Skeletal muscle tissue (tissue), 4 donors: ENCODE results near the gene PARD6B. TPM values are rescaled to one million over a fixed set of nuclear protein-coding genes. Genes with fewer than 3 reads are reported as not detected.

ENCODE experiments used
- H3K27ac ChIP-seq: one replicate; pipeline ENCODE4 v1.7.0; 2013; ENCODE audit warnings: mild to moderate bottlenecking, low read depth, low read length, inconsistent platforms
- H3K27me3 ChIP-seq, 3 donors: one replicate each; pipeline ENCODE4 v1.7.0; 2013; ENCODE audit warnings: low read length in 3 of 3; ENCODE audit not compliant: control insufficient read depth in 3 of 3, insufficient read depth in 3 of 3
- H3K36me3 ChIP-seq, 3 donors: one replicate each; pipeline ENCODE4 v1.7.0; 2013; ENCODE audit warnings: low read length in 3 of 3; ENCODE audit not compliant: control insufficient read depth in 3 of 3, insufficient read depth in 3 of 3
- H3K4me1 ChIP-seq, 3 donors: one replicate each; pipeline ENCODE4 v1.7.0; 2013; ENCODE audit warnings: low read length in 3 of 3, mild to moderate bottlenecking in 3 of 3; ENCODE audit not compliant: control insufficient read depth in 3 of 3, insufficient read depth in 3 of 3
- H3K4me3 ChIP-seq, 3 donors: one replicate each; pipeline ENCODE4 v1.7.0; 2013; ENCODE audit warnings: low read length in 3 of 3
- H3K9ac ChIP-seq, 3 donors: one replicate each; pipeline ENCODE4 v1.7.0; 2013; ENCODE audit warnings: low read length in 3 of 3, mild to moderate bottlenecking in 3 of 3, moderate library complexity in 2 of 3, low read depth in 1 of 3
- H3K9me3 ChIP-seq, 3 donors: one replicate each; pipeline ENCODE4 v1.7.0; 2013; ENCODE audit warnings: low read length in 3 of 3; ENCODE audit not compliant: control insufficient read depth in 3 of 3
- total RNA-seq: library from RNA; depleted of rRNA; stranded (reverse); fragments of >200 nt; gene quantifications from one replicate; pipeline ENCODE4 v1.2.3, GENCODE V29; 2014
- donor health status: Osteomylitis.

The PARD6B gene
- total RNA-seq, 1 donor from 2014 or later: 0.52 TPM

GRCh38 chr20:50744143-50744792, 12.9 kb downstream of the PARD6B start:
- peak overlapping the region; percentile 88 for H3K27ac ChIP-seq
- H3K9ac ChIP-seq: peak overlapping the region; percentile 55 to 67 (median 66)

DNA sequence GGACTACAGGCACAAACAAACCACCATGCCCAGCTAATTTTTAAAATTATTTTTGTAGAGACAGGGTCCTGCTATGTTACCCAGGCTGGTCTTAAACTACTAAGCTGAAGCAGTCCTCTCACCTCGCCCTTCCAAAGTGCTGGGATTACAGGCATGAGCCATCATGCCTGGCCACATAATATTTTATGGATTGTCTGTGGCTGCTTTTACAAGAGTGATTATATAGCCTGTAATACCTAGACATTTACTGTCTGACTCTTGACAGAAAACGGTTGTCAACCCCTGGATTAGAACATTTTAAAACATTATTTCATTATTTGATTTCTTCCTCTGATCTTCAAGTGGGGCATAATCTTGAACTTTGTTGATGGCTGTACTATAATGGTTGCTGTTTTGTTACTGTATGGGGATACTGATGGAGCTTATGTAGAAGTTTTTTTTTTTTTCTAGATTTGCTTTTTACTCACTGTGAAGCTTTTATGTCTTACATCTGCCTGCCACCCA, 14.3 kb downstream of the PARD6B start:
- no peaks in the 10 kb centered on the region for H3K27me3 ChIP-seq
- H3K27ac ChIP-seq: no peak overlapping the region
- H3K4me3 ChIP-seq: no peak overlapping the region
- no peak overlapping the region for H3K9ac ChIP-seq
- H3K36me3 ChIP-seq: peaks cover 0 to 3% (median 0%) of the 10 kb centered on the region in 3 donors
- H3K9me3 ChIP-seq: no peaks in the 10 kb centered on the region
- H3K4me1 ChIP-seq: peaks cover 19 to 24% (median 22%) of the 10 kb centered on the region in 3 donors

More at GRCh38 chr20:50744143-50744792, 12.9 kb downstream of the PARD6B start:
- Histone ChIP-seq H3K4me3 (no peak overlapping the region), H3K9me3 (no peaks in the 10 kb centered on the region), H3K4me1 (peaks cover 19 to 24% (median 22%) of the 10 kb centered on the region in 3 donors), H3K36me3 (no peaks in the 10 kb centered on the region), H3K27me3 (no peaks in the 10 kb centered on the region)

GRCh38 chr20:50746138-50746940, 15.0 kb downstream of the PARD6B start:
- Histone ChIP-seq H3K9ac (no peak overlapping the region), H3K36me3 (peaks cover 0 to 3% (median 0%) of the 10 kb centered on the region in 3 donors), H3K4me3 (no peak overlapping the region), H3K4me1 (peaks cover 19 to 24% (median 22%) of the 10 kb centered on the region in 3 donors), H3K27me3 (no peaks in the 10 kb centered on the region), H3K9me3 (no peaks in the 10 kb centered on the region), H3K27ac (no peak overlapping the region)

- Histone ChIP-seq H3K4me3 (no peak overlapping the region), H3K9me3 (no peaks in the 10 kb centered on the region), H3K4me1 (peaks cover 19 to 24% (median 22%) of the 10 kb centered on the region in 3 donors), H3K36me3 (peaks cover 0 to 3% (median 0%) of the 10 kb centered on the region in 3 donors), H3K27me3 (no peaks in the 10 kb centered on the region), H3K9ac (no peak overlapping the region), H3K27ac (no peak overlapping the region)
Observed at GRCh38 chr20:50747275-50747674, 15.9 kb downstream of the PARD6B start.

GRCh38 chr20:50750145-50750671, 18.8 kb downstream of the PARD6B start:
- Histone ChIP-seq H3K27ac (no peak overlapping the region), H3K36me3 (peaks cover 0 to 3% (median 0%) of the 10 kb centered on the region in 3 donors), H3K27me3 (no peaks in the 10 kb centered on the region), H3K4me3 (no peak overlapping the region), H3K4me1 (peaks cover 4 to 10% (median 5%) of the 10 kb centered on the region in 3 donors), H3K9ac (no peak overlapping the region), H3K9me3 (no peaks in the 10 kb centered on the region)

DNA sequence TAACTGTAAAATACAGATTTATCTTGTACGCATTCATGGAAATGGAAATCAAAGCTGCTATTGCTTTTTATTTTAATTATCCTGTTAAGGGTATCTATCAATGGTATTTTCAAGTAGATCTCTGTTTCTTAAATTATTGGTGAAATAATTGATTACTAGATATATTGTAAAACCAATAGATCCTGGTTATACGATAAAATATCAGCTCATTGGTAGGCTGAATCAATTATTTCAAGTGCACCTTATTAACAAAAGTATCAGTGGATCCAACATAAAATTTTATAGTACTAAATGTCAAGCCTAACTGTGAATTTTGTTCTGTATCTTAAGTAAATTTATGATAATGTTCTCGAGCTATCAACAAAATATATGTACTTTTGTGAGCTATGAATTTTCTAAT, 21.8 kb downstream of the PARD6B start:
- Histone ChIP-seq H3K36me3 (peaks cover 0 to 3% (median 0%) of the 10 kb centered on the region in 3 donors), H3K4me3 (no peak overlapping the region)

GRCh38 chr20:50754420-50754819, 23.0 kb downstream of the PARD6B start:
- Histone ChIP-seq H3K4me1 (no peaks in the 10 kb centered on the region), H3K27ac (no peak overlapping the region), H3K36me3 (peaks cover 0 to 3% (median 0%) of the 10 kb centered on the region in 3 donors), H3K9me3 (no peaks in the 10 kb centered on the region), H3K4me3 (no peak overlapping the region), H3K27me3 (no peaks in the 10 kb centered on the region), H3K9ac (no peak overlapping the region)

More for the DNA sequence above, 21.8 kb downstream of the PARD6B start:
- H3K9me3 ChIP-seq: no peaks in the 10 kb centered on the region
- H3K4me1 ChIP-seq: no peaks in the 10 kb centered on the region
- no peaks in the 10 kb centered on the region for H3K27me3 ChIP-seq
- H3K27ac ChIP-seq: no peak overlapping the region
- H3K9ac ChIP-seq: no peak overlapping the region

- peaks cover 0 to under 1% (median 0%) of the 10 kb centered on the region in 3 donors for H3K4me1 ChIP-seq
- no peak overlapping the region for H3K27ac ChIP-seq
- no peaks in the 10 kb centered on the region for H3K9me3 ChIP-seq
- H3K36me3 ChIP-seq: no peaks in the 10 kb centered on the region
- no peak overlapping the region for H3K4me3 ChIP-seq
- no peaks in the 10 kb centered on the region for H3K27me3 ChIP-seq
- no peak overlapping the region for H3K9ac ChIP-seq
Observed at GRCh38 chr20:50756447-50756846, 25.1 kb downstream of the PARD6B start.

DNA sequence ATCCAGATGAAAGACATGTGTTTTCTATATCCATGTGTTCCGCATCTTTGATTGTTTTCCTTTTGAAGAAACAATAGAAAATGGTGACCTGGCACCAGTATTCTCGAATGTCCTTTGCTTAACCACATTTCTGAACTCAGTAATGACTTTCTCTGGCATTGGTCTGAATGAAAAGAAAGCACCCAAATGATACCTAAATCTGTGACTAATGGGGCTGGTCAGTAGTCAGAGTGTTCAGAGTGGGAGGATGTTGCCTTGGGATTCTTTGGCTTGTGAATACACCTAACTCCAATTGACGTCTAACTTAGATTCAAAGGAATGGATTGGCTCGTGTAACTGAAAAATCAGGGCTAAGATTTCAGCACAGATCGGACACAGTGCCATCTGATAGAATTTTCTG, 27.1 kb downstream of the PARD6B start:
- Histone ChIP-seq H3K36me3 (no peaks in the 10 kb centered on the region), H3K27me3 (no peaks in the 10 kb centered on the region), H3K4me3 (no peak overlapping the region), H3K27ac (no peak overlapping the region), H3K9ac (no peak overlapping the region), H3K9me3 (no peaks in the 10 kb centered on the region), H3K4me1 (peaks cover 7 to 18% (median 10%) of the 10 kb centered on the region in 3 donors)
